Right cardiac atrium (tissue), 5 donors: ENCODE measurements around the gene TECR. TPM values are rescaled to one million over a fixed set of nuclear protein-coding genes. Genes with fewer than 3 reads are reported as not detected.

Experiments used
- ATAC-seq, 2 donors: fragments of 200-7000 bp; cut with Tn5 transposase; one replicate each; pipeline versions ENCODE4 v1.8.0 to v1.9.1; 2020; ENCODE audit warnings: moderate library complexity in 2 of 2, mild to moderate bottlenecking in 1 of 2
- DNase-seq, 3 donors: peaks; one replicate each; pipeline ENCODE4 v3.0.0-alpha.2; 2020
- H3K27ac ChIP-seq: one replicate; pipeline ENCODE4 v1.5.1; 2013; ENCODE audit warnings: mild to moderate bottlenecking, low read length, control low read depth, moderate library complexity
- H3K27me3 ChIP-seq: one replicate; pipeline ENCODE4 v1.6.1; 2013; ENCODE audit not compliant: control insufficient read depth, insufficient read depth
- H3K4me1 ChIP-seq: one replicate; pipeline ENCODE4 v1.6.1; 2013; ENCODE audit warnings: low read length; ENCODE audit not compliant: control insufficient read depth, insufficient read depth
- H3K4me3 ChIP-seq: one replicate; pipeline ENCODE4 v1.5.1; 2013; ENCODE audit warnings: low read length, control low read depth
- H3K9me3 ChIP-seq: one replicate; pipeline ENCODE4 v1.6.1; 2013; ENCODE audit warnings: low read length; ENCODE audit not compliant: control insufficient read depth
- WGBS: extraction: QIAGEN DNeasy Blood & Tissue Kit; methylation state at CpG from one replicate; pipeline ENCODE4 v1.1.7; 2013; 5-methylcytosine and 5-hydroxymethylcytosine counted together
- intact Hi-C, 4 donors: fragments of 100-400 bp; cut with DNase I; formaldehyde crosslinking; loops; one replicate each; pipeline versions ENCODE4 v1.11.0 to v1.14.0; 2022 to 2023
- long read RNA-seq, 4 donors: library from polyadenylated mRNA; unstranded; transcript quantifications; one replicate each; pipeline ENCODE4 v2.0.0, GENCODE V29; 2020 to 2021
- polyA plus RNA-seq: library from polyadenylated mRNA; stranded (reverse); fragments of 200-250 nt; gene quantifications from one replicate; pipeline ENCODE4 v1.2.3, GENCODE V29; 2013
- total RNA-seq, 4 donors: library from RNA; stranded (reverse); fragmentation: NEBNext Ultra II Directional; extraction: Animal tissue kit (Norgen Biotek cat#: 25700); gene quantifications; one replicate each; pipeline ENCODE4 v1.2.1, GENCODE V29; 2021
- donor health status: healthy with polysubstance abuse.
- donor health status: DM: no; HTN: yes; CAD: no.
- donor health status: DM: no; HTN: no; CAD: no.
- donor health status: DM: no; HTN: yes; CAD: no; lungs with severe emphysema.
- donor health status: DM: yes; HTN: yes; CAD: no.

The TECR gene
- total RNA-seq (100 to 1,000 TPM in 1 of 4 donors, 10 to 100 TPM in 3; 92.3 to 116 (median 96.8) TPM), polyA plus RNA-seq (102 TPM)
- long read RNA-seq, donor 1, transcript TECR-207 (12 exons, 1,188 nt), result minor isoform, 14 of 169 reads
- long read RNA-seq, donor 1, transcript TECR-201 (13 exons, 1,171 nt), result major isoform, 58 of 169 reads
- long read RNA-seq, donor 1, partial matches to known transcripts, result 75 of 169 reads
- long read RNA-seq, donor 1, other reads (novel, unspliced or antisense), result 17 of 169 reads
- long read RNA-seq, donor 2, transcript TECR-207 (12 exons, 1,188 nt), result minor isoform, 10 of 98 reads
- long read RNA-seq, donor 2, transcript TECR-201 (13 exons, 1,171 nt), result major isoform, 30 of 98 reads
- long read RNA-seq, donor 2, transcript TECR-216 (14 exons, 1,202 nt), result minor isoform, 10 of 98 reads
- long read RNA-seq, donor 2, partial matches to known transcripts, result 31 of 98 reads
- long read RNA-seq, donor 2, other reads (novel, unspliced or antisense), result 14 of 98 reads
- long read RNA-seq, donor 3, transcript TECR-201 (13 exons, 1,171 nt), result major isoform, 23 of 45 reads
- long read RNA-seq, donor 3, transcript TECR-226 (13 exons, 1,170 nt), result minor isoform, 5 of 45 reads
- long read RNA-seq, donor 3, partial matches to known transcripts, result 4 of 45 reads
- long read RNA-seq, donor 3, other reads (novel, unspliced or antisense), result 6 of 45 reads
- long read RNA-seq, donor 4, transcript TECR-226 (13 exons, 1,170 nt), result minor isoform, 5 of 107 reads
- long read RNA-seq, donor 4, transcript TECR-201 (13 exons, 1,171 nt), result major isoform, 26 of 107 reads
- long read RNA-seq, donor 4, transcript TECR-207 (12 exons, 1,188 nt), result minor isoform, 14 of 107 reads
- long read RNA-seq, donor 4, transcript TECR-216 (14 exons, 1,202 nt), result minor isoform, 13 of 107 reads
- long read RNA-seq, donor 4, partial matches to known transcripts, result 35 of 107 reads
- long read RNA-seq, donor 4, other reads (novel, unspliced or antisense), result 11 of 107 reads

DNA sequence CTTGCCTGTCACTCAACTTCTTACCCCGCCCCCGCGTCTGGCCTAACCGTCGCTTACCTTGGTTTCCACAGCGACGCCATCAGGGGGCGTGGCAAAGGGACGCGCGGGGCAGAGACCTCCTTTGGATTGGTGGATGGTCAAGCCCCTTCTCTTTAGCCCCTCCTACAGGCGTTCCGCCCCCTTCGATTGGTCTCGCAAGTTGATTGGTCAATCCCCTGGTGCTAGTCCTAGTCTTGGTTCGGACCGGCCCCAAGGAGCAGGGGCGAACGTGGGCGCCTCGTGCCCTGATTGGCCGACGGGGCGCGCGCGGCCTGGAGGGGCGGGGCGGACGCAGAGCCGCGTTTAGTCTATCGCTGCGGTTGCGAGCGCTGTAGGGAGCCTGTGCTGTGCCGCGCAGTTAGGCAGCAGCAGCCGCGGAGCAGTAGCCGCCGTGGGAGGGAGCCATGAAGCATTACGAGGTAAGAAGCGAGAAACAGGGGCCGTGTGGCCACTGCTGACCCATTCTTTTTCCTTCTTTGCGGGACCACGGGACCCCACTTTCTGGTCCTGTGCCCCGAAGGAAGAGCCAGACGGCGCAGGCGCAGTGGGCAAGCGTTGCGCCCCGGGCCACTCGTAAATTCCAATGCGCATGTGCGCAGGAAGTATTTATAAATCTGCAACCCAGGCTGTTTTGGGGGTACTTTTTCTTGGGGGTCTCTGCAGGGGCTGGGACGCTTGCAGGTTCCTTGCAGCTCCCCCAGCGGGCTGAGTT is at the start of gene TECR:
TSS of gene TECR (plus strand) at position 341 of the 751 bp plus-strand sequence. CDS start at position 444, 103 bp downstream.
- Histone ChIP-seq H3K4me3 (peak within 1 kb of the TSS; percentile 92), H3K4me1 (no peaks in the 10 kb centered on the region), H3K27me3 (no peaks in the 10 kb centered on the region), H3K27ac (peak within 1 kb of the TSS; percentile 98), H3K9me3 (no peaks in the 10 kb centered on the region)
- intact Hi-C loops, result no loop called here
- DNase-seq (peak; percentile 100), ATAC-seq (peak; percentile 98)
- under 1% methylated on average over 59 of the region's 59 CpGs for WGBS

- peak in 2 of 3 donors; percentile 77 to 83 for DNase-seq
- intact Hi-C loops, result no loop called here
These were observed 49.3 kb upstream of the TECR start for GRCh38 chr19:14479975-14480699.

GRCh38 chr19:14480700-14481079 is 48.7 kb upstream of the TECR start:
- intact Hi-C loops, result no loop called here
- 88% methylated on average over 5 of the region's 5 CpGs for WGBS
- ATAC-seq (no peak), DNase-seq (no peak)
- no peaks in the 10 kb centered on the region for H3K27me3 ChIP-seq
- no peak overlapping the region for H3K4me3 ChIP-seq
- no peaks in the 10 kb centered on the region for H3K9me3 ChIP-seq
- H3K27ac ChIP-seq, result no peak overlapping the region
- H3K4me1 ChIP-seq, result no peaks in the 10 kb centered on the region

More at GRCh38 chr19:14479975-14480699, 49.3 kb upstream of the TECR start:
- Histone ChIP-seq H3K4me3 (no peak overlapping the region), H3K27me3 (no peaks in the 10 kb centered on the region), H3K4me1 (no peaks in the 10 kb centered on the region), H3K27ac (no peak overlapping the region), H3K9me3 (no peaks in the 10 kb centered on the region)
- ATAC-seq, result peak in 1 of 2 donors; percentile 11
- 67% methylated on average over 43 of the region's 43 CpGs for WGBS

- ATAC-seq (no peak), DNase-seq (peak in 1 of 3 donors; percentile 58)
- H3K27ac ChIP-seq, result no peak overlapping the region
- H3K4me3 ChIP-seq, result no peak overlapping the region
- H3K9me3 ChIP-seq, result no peaks in the 10 kb centered on the region
- WGBS, result 96% methylated on average over 18 of the region's 18 CpGs
- intact Hi-C loops, result no loop called here
- H3K27me3 ChIP-seq, result no peaks in the 10 kb centered on the region
- H3K4me1 ChIP-seq, result no peaks in the 10 kb centered on the region
These were observed 47.0 kb upstream of the TECR start for GRCh38 chr19:14482172-14482941.

DNA sequence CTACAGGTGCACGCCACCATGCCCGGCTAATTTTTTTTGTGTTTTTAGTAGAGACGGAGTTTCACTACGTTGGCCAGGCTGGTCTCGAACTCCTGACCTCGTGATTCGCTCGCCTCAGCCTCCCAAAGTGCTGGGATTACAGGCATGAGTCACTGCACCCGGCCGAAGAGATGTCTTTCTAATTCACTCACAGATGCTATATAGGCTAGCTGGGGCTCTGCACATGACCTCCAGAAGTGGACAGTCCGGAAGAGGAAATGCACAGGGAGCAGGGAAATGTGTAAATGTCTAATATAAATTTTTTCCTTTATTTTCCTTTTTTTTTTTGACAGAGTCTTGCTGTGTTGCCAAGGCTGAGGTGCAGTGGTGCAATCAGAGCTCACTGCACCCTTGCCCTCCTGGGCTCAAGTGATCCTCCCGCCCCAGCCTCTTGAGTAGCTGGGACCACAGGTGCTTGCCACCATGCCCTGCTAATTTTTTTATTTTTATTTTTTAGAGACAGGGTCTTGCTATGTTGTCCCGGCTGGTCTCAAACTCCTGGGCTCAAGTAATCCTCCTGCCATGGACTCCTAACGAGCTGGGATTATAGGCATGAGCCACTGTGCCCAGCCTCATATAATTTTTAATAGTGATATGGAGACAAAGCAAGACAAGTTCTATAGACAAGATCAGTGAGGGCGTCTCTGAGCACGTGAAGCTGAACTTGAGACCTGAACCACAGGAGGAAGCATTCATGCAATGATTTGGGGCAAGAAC is 41.8 kb upstream of the TECR start:
- no peak for DNase-seq
- Histone ChIP-seq H3K27me3 (no peaks in the 10 kb centered on the region), H3K27ac (no peak overlapping the region), H3K4me3 (no peak overlapping the region), H3K9me3 (no peaks in the 10 kb centered on the region), H3K4me1 (no peaks in the 10 kb centered on the region)
- no peak for ATAC-seq
- 96% methylated on average over 16 of the region's 16 CpGs for WGBS
- intact Hi-C loops, result no loop called here

DNA sequence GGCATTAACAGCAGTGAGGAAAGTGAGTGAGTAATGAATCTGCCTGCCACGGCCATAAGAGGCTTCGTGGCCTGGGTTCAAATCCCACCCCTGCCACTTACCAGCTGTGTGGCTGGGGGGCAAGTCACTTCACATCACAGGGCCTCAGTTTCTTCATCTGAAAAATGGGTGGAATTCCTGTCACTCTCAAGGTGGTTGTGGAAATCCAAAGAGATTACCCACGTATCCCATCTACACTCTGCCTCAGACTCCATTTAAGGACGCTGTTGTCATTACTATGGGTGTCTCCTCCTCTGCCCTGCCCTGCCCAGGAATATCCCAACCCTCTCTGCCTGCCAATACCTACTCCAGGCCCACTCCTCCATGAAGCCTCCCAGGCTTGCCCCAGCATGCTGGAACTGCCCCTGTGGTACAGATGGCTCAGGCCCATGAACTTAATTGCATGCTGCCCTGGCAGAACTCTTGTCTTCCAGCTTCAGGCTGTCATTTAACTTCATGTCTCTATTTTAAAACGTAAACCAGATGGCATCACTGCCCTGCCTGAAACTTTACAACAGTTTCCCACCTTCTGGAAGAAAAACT is 36.5 kb upstream of the TECR start:
- WGBS, result 82% methylated on average over 5 of the region's 5 CpGs
- ATAC-seq (no peak), DNase-seq (no peak)
- Histone ChIP-seq H3K27me3 (no peaks in the 10 kb centered on the region), H3K4me1 (peaks cover 5% of the 10 kb centered on the region), H3K9me3 (no peaks in the 10 kb centered on the region), H3K27ac (no peak overlapping the region), H3K4me3 (no peak overlapping the region)
- intact Hi-C loops, result no loop called here

GRCh38 chr19:14494411-14494810 is 35.0 kb upstream of the TECR start:
- H3K27ac ChIP-seq, result no peak overlapping the region
- no peak overlapping the region for H3K4me3 ChIP-seq
- no peaks in the 10 kb centered on the region for H3K9me3 ChIP-seq
- peaks cover 5% of the 10 kb centered on the region for H3K4me1 ChIP-seq
- intact Hi-C loops, result no loop called here
- DNase-seq (no peak), ATAC-seq (no peak)
- no peaks in the 10 kb centered on the region for H3K27me3 ChIP-seq
- WGBS, result 86% methylated on average over 4 of the region's 4 CpGs

GRCh38 chr19:14494910-14495671 is 34.3 kb upstream of the TECR start:
- intact Hi-C loops, result no loop called here
- H3K4me1 ChIP-seq, result peaks cover 5% of the 10 kb centered on the region

More at GRCh38 chr19:14494910-14495671, 34.3 kb upstream of the TECR start:
- no peaks in the 10 kb centered on the region for H3K9me3 ChIP-seq
- DNase-seq (no peak), ATAC-seq (no peak)
- no peak overlapping the region for H3K27ac ChIP-seq
- H3K27me3 ChIP-seq, result no peaks in the 10 kb centered on the region
- peak overlapping the region; percentile 89 for H3K4me3 ChIP-seq
- WGBS, result 28% methylated on average over 14 of the region's 14 CpGs
